Transverse colon (tissue), 4 donors: ENCODE results near the gene TCF25. TPM values are rescaled to one million over a fixed set of nuclear protein-coding genes. Genes with fewer than 3 reads are reported as not detected.

Experiments
- DNase-seq: peaks from one replicate; pipeline ENCODE4 v3.0.0-alpha.2; 2019
- H3K27ac ChIP-seq, 4 donors: fragments of 200-600 bp; sonication (generic); 2 replicates each; pipeline ENCODE4 v1.5.1; 2016 to 2018; ENCODE audit warnings: inconsistent platforms in 4 of 4
- H3K27me3 ChIP-seq: fragments of 200-600 bp; sonication (generic); 2 replicates; pipeline ENCODE4 v1.5.1; 2017; ENCODE audit warnings: inconsistent platforms
- H3K36me3 ChIP-seq, 4 donors: fragments of 200-600 bp; sonication (generic); 2 replicates each; pipeline ENCODE4 v1.5.1; 2017 to 2019; ENCODE audit warnings: inconsistent platforms in 4 of 4
- H3K4me1 ChIP-seq, 4 donors: fragments of 200-600 bp; sonication (generic); 2 replicates each; pipeline ENCODE4 v1.5.1; 2017 to 2020; ENCODE audit warnings: inconsistent platforms in 4 of 4
- H3K4me3 ChIP-seq, 4 donors: fragments of 200-600 bp; sonication (generic); 1 replicate in 1 of 4; 2 replicates in 3 of 4; pipeline versions ENCODE4 v1.5.1 to v1.6.1; 2017 to 2019; ENCODE audit warnings: inconsistent platforms in 4 of 4
- H3K9me3 ChIP-seq, 2 donors: fragments of 200-600 bp; sonication (generic); 2 replicates each; pipeline ENCODE4 v1.5.1; 2017 to 2019; ENCODE audit warnings: inconsistent platforms in 2 of 2
- EP300 ChIP-seq: sonication (generic); formaldehyde crosslinking; IDR thresholded peaks from one replicate; pipeline ENCODE4 v1.6.1; 2017; ENCODE audit warnings: antibody characterized with exemption, low read depth
- POLR2A ChIP-seq: fragments of 450-650 bp; IDR thresholded peaks from one replicate; pipeline ENCODE4 v1.6.1; 2016; ENCODE audit warnings: antibody characterized with exemption, mild to moderate bottlenecking, moderate library complexity
- POLR2AphosphoS5 ChIP-seq, 3 donors: sonication (generic); formaldehyde crosslinking; IDR thresholded peaks; one replicate each; pipeline ENCODE4 v1.6.1; 2016; ENCODE audit warnings: antibody characterized with exemption in 3 of 3
- WGBS, 2 donors: methylation state at CpG; one replicate each; pipeline ENCODE4 v1.1.5; 2018; ENCODE audit warnings: low coverage in 1 of 2; 5-methylcytosine and 5-hydroxymethylcytosine counted together
- in situ Hi-C, 4 donors: fragments of 200-750 bp; cut with MboI; loops; one replicate each; pipeline versions ENCODE4 v1.15.0 to v1.15.1; 2017; ENCODE audit warnings: low sequenced_read_pairs in 3 of 4, low pct_ligation_motif_present in 1 of 4, low pct_unique_long_range_greater_than_20kb in 1 of 4
- intact Hi-C: fragments of 100-400 bp; cut with DNase I; formaldehyde crosslinking; loops from one replicate; pipeline ENCODE4 v1.15.1; 2023; ENCODE audit warnings: low total_unique reads
- total RNA-seq, 4 donors: library from RNA; depleted of rRNA; stranded (reverse); fragments of >200 nt; gene quantifications; one replicate each; pipeline ENCODE4 v1.1.0, GENCODE V29; 2016
- TF ChIP-seq, protein P1 (sequence below), 5 experiments: fragments of 200-600 bp in 3 of 5; fragments of 450-650 bp in 2 of 5; sonication (generic) in 3 of 5; IDR thresholded peaks; 1 replicate in 2 of 5; 2 replicates in 3 of 5; pipeline ENCODE4 v1.5.1; 2016 to 2017; ENCODE audit warnings: antibody characterized with exemption in 5 of 5, inconsistent platforms in 3 of 5, mild to moderate bottlenecking in 2 of 5, moderate library complexity in 1 of 5

TCF25 gene
- total RNA-seq, 4 donors from 2014 or later, result 202 to 648 (median 354) TPM

DNA sequence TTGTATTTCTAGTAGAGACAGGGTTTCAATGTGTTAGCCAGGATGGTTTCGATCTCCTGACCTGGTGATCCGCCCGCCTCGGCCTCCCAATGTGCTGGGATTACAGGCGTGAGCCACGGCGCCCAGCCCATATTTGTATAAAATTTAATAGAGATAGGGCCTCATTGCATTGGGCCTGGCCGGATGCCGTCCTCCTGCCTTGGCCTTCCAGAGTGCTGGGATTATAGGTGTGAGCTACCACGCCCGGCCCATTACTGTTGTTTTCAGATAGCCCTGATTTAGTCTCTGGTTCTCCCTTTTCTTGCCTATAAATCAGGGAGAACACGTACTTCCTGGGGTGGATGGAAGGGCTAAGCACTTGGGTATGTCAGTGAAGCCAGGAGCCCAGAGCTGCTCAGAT, 78.7 kb downstream of the TCF25 start:
- in situ Hi-C loops (no loop called here), intact Hi-C loops (no loop called here)
- no peaks in the 10 kb centered on the region for H3K9me3 ChIP-seq
- H3K27me3 ChIP-seq, result peaks cover 5% of the 10 kb centered on the region
- peaks cover 13 to 33% (median 15%) of the 10 kb centered on the region in 4 donors for H3K4me1 ChIP-seq
- peaks cover 0 to under 1% (median 0%) of the 10 kb centered on the region in 4 donors for H3K36me3 ChIP-seq
- no peak for TF ChIP-seq POLR2A
- TF ChIP-seq POLR2AphosphoS5 (IDR thresholded peaks at IDR 0.05), result no peak
- TF ChIP-seq, protein P1, sequence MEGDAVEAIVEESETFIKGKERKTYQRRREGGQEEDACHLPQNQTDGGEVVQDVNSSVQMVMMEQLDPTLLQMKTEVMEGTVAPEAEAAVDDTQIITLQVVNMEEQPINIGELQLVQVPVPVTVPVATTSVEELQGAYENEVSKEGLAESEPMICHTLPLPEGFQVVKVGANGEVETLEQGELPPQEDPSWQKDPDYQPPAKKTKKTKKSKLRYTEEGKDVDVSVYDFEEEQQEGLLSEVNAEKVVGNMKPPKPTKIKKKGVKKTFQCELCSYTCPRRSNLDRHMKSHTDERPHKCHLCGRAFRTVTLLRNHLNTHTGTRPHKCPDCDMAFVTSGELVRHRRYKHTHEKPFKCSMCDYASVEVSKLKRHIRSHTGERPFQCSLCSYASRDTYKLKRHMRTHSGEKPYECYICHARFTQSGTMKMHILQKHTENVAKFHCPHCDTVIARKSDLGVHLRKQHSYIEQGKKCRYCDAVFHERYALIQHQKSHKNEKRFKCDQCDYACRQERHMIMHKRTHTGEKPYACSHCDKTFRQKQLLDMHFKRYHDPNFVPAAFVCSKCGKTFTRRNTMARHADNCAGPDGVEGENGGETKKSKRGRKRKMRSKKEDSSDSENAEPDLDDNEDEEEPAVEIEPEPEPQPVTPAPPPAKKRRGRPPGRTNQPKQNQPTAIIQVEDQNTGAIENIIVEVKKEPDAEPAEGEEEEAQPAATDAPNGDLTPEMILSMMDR (IDR thresholded peaks at IDR 0.05), result no peak
- TF ChIP-seq EP300, result no peak
- H3K27ac ChIP-seq, result no peak overlapping the region
- no peak overlapping the region for H3K4me3 ChIP-seq
- 60 to 70% methylated on average over 2 to 12 of the region's 12 CpGs for WGBS, 2 donors
- peak; percentile 48 for DNase-seq

DNA sequence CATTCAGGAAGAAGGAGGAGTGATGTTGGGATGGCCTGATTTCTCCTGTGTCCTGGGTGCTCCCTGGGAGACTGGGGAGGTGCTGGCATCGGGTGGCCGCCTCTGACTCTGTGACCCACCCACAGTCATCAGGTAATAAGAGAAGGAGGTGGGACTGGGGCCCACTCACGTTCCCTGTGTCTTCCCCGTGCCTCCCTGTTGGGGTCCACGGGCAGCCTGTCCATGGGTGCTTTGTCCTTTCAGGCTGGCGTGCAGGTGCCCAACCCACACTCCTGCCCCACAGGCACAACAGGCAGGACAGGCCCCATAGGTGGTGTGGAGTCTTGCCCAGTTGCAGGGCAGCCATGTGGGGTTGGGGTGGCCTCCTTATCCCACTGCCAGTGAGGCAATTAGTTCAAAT, 79.2 kb downstream of the TCF25 start:
- peaks cover 2% of the 10 kb centered on the region for H3K27me3 ChIP-seq
- 89% methylated on average over 6 of the region's 6 CpGs; no CpG with 5 or more reads in 1 of the 2 donors for WGBS, 2 donors
- H3K4me1 ChIP-seq, result peaks cover 12 to 31% (median 14%) of the 10 kb centered on the region in 4 donors
- intact Hi-C loops (no loop called here), in situ Hi-C loops (no loop called here)
- TF ChIP-seq EP300 (no peak), POLR2A (no peak)
- TF ChIP-seq, protein P1 (IDR thresholded peaks at IDR 0.05), result no peak
- no peak overlapping the region for H3K27ac ChIP-seq
- no peaks in the 10 kb centered on the region for H3K9me3 ChIP-seq
- H3K36me3 ChIP-seq, result peaks cover 0 to 5% (median 0%) of the 10 kb centered on the region in 4 donors
- no peak overlapping the region for H3K4me3 ChIP-seq
- DNase-seq, result no peak

DNA sequence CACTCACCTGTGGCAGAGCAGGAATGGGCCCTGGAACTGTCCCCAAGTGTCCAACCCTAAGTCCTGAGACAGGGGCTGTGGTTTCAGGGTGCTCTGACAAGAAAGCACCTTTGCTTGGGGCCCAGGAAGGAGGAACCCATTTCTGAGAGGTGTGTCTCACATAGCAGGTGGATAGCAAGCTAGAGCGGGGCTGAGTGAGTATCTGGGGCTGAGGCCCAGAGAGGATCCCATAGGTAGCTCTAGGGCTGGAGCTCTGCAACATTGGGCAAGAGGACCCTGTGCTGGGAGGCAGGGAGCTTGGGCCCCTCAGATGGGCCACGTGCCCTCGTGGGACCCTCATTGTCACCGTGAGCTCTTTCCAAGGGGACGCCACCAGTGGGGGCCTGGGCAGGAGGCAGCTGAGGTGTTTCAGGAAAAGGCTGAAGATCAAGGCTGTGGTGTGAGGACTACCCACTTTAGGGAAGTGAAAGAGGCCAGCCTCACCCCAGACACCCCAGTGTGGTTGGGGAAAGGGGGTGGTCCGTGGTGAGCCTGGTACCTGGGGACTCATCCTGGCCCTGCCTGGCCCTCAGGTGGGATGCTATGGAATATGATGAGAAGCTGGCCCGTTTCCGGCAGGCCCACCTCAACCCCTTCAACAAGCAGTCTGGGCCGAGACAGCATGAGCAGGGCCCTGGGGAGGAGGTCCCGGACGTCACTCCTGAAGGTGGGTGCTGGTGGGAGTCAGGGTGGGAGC, 80.4 kb downstream of the TCF25 start:
- in situ Hi-C loops, result no loop called here
- TF ChIP-seq EP300 (no peak), POLR2A (no peak), POLR2AphosphoS5 (IDR thresholded peaks at IDR 0.05) (no peak)
- TF ChIP-seq, protein P1 (IDR thresholded peaks at IDR 0.05), result no peak

DNA sequence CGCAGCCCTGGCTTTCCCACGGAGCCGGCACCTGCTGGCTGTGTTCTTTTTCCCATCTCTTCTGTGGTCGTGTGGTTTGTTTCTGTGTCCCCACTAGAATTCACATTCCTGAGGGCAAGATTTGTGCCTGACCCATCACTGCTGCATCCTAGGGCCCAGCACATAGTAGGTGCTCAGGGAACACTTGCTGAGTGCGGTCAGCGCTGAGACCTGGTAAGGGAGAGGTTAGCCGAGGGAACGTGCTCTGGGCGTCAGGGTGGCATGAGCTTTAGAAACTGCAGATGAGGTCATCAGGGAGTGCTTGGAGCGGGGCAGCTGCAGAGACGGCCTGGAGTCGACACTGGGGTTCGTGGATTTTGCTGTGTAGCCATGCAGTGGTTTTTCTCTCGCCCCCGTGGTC, 81.1 kb downstream of the TCF25 start:
- DNase-seq, result no peak
- Histone ChIP-seq H3K9me3 (no peaks in the 10 kb centered on the region), H3K4me1 (peaks cover 3 to 18% (median 3%) of the 10 kb centered on the region in 4 donors), H3K27ac (no peak overlapping the region), H3K36me3 (peaks cover 0 to 5% (median 2%) of the 10 kb centered on the region in 4 donors), H3K4me3 (no peak overlapping the region), H3K27me3 (no peaks in the 10 kb centered on the region)
- TF ChIP-seq EP300 (no peak), POLR2AphosphoS5 (IDR thresholded peaks at IDR 0.05) (no peak), POLR2A (no peak)
- TF ChIP-seq, protein P1 (IDR thresholded peaks at IDR 0.05), result no peak
- in situ Hi-C loops (no loop called here), intact Hi-C loops (no loop called here)
- 86% methylated on average over 6 to 15 of the region's 15 CpGs for WGBS, 2 donors

More for the DNA sequence above, 80.4 kb downstream of the TCF25 start:
- no peak overlapping the region for H3K27ac ChIP-seq
- DNase-seq, result no peak
- H3K4me1 ChIP-seq, result peaks cover 6 to 22% (median 7%) of the 10 kb centered on the region in 4 donors
- H3K36me3 ChIP-seq, result peaks cover 0 to 5% (median 2%) of the 10 kb centered on the region in 4 donors
- H3K4me3 ChIP-seq, result no peak overlapping the region
- no peaks in the 10 kb centered on the region for H3K9me3 ChIP-seq
- 88% methylated on average over 11 of the region's 11 CpGs; no CpG with 5 or more reads in 1 of the 2 donors for WGBS, 2 donors
- no peaks in the 10 kb centered on the region for H3K27me3 ChIP-seq
- intact Hi-C loops, result no loop called here
